NCI-H2029 treated with DMSO at 0.1 percent for 48 hours (cell line): Measurements from ENCODE around the gene GULP1.

Experiments used
- DNase-seq: peaks from one replicate; lab custom pipeline; 2025; lab: John Stamatoyannopoulos, UW

The GULP1 gene

DNA sequence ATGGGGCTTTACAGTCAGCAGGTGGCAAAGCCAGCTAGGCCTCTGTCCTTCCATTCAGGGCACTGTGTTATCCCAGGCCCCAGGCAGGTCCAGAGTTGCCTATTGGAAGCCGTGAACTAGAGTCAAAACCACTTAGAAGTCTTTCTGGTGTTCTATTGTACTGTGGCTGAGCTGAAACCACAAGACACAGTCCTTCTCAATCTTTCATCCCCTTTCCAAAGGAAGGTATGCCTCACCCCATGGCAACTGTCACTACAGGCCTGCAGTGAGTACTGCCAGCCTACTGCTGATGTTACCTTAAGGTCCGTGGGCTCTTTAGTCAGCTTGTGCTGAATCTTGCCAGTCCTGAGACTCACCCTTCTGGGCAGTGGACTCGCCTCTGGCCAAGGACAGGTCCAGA lies 181.6 kb downstream of the GULP1 start:
- no peak for DNase-seq

DNA sequence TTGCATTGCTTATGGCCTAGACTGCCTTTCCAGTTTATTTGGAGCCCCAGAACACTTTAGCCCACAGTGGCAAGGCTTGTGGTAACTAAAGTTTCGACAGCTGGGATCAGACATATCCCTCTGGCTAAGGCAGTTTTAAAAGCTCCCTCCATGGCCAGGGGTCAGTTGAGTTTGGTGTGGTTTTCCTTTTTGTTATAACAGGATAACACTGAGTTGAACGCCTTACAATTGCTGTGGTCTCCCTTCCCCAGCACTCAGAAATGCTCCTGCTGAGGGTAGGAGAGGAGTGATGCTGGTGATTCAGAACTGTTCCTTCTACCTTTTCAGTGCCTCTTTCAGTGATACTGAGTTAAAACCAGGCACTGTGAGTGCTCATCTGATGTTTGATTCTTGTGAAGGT lies 182.6 kb downstream of the GULP1 start:
- no peak for DNase-seq

DNA sequence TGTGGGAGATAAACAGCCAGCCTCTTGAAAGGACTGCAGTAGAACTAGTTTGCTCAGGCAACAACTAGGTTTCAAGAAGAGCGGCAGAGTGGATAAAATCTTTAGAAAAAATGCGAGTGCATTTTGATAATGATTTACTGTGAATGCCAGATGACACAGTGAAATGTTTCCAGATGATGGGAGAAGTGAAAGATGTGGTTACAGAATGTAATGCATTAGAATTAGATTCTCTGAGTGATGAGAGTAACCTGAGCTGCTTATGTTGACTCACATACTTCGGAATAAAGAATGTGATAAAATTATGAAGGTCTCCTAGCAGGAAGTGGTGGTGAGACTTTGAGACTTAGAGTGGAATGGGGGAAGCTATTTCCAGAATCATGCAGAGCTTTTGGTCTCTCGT lies 184.3 kb downstream of the GULP1 start:
- peak; percentile 61 for DNase-seq

DNA sequence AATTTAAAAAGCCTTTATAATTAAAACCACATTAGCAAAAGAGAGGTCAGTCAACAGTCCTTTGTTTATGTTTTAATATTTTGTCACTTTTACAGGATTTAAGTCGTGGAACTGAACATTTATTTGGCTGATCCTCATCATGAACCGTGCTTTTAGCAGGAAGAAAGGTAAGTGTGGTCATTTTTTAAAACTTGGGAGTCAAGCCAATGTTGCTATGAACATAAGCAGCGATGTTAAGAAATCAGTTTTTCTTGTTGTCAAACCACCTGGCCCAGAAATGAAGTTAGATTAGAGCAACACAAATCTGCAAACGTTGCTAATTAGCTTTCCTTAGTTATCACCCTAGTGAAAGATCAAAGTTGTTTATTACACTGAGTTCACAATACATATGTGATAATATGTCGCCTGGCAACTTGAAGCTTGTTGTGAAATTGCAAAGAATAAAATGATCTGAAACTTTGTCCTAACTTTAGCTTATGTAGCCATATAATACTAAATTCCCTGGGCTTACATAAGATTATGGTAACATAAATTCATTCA lies 186.0 kb downstream of the GULP1 start:
- no peak for DNase-seq

DNA sequence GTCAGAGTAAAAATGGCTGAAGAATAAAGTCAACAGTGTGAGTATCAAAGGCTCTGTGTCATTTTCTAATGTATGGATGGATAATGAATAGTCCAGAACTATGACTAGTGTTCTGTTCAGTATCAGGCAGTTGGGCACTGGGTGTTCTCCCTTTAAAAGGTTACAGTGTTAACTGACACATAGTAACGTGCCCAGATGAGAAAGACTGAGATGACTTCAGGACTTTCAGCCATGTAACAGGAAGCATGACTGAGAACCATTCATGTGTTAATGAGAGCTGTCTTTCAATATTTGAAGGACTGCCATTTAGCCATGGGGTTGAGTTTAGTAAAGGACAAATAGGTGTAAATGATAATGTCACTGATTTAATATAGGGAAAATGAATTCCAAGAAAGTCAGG lies 187.1 kb downstream of the GULP1 start:
- DNase-seq, result no peak

DNA sequence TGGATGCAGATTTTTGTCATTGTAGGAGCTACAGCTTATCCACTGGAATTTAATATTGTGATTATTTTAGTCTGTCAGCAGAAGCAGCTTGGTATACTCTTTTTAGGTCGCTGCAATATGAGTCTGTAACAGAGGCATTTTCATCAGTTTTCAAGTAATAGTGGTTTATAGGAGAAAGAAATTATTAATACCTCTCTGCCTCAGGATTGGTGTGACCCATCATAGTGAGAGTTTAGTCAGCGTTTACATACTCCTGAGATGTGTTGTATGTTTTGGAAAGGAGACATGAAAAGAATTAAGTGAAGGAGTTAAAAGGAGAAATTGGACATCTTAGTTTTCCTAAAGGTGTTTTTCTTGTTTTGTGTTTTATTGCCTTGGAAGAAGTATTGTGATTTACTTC lies 189.8 kb downstream of the GULP1 start:
- DNase-seq, result no peak

DNA sequence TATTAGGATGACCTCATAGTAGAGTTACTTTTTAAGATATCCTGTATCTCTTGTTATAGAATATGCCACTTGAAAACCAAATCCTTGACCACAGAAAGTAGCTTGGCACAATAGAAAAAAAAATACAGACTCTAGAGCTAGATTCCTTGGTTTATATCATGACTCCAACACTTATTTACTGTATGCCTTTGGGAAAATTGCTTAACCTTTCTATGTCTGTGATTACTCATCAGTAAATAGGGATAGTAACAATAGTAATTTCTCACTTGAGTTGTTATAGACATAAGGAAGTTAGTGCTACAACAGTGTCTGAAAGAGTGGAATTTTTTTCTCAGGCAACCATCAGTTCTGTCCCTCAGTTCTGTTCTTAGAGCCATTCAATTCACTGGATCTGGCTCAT lies 193.8 kb downstream of the GULP1 start:
- DNase-seq, result no peak

DNA sequence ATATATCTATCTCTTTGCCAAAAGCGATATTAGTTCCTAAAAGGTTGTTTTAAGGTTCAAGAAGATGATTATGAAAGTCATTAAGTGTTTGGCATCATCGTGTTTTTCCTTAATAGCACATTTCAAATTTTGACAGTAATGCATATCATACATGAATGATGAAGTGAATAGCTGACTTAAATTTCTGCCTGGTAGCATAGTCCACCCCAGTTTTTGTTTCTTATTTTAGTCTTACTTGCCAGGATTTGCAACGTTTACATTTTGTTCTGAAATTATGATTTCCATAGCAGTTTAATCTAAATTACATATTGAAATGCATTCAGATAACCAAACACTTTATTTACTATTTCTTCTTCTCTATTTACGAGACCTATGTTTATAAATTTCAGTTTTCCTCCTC lies 201.1 kb downstream of the GULP1 start:
- no peak for DNase-seq

DNA sequence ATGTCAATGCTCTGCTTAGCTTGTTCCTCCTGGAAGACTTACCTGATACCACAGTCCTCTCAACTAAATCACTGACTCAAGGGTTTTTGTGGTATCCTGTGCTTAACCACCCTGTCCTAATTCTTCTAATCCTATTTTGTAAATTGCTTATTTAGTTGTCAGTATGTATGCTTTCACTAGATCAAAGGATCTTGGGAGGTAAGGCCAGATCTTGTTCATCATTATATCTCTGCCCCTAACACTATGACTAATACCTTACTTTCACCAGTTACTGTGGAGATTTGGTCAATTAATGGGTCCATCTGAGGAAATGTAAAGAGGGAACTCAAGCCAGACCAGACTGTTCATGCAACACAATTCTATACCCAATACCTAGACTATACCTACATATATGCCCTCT lies 203.2 kb downstream of the GULP1 start:
- no peak for DNase-seq

DNA sequence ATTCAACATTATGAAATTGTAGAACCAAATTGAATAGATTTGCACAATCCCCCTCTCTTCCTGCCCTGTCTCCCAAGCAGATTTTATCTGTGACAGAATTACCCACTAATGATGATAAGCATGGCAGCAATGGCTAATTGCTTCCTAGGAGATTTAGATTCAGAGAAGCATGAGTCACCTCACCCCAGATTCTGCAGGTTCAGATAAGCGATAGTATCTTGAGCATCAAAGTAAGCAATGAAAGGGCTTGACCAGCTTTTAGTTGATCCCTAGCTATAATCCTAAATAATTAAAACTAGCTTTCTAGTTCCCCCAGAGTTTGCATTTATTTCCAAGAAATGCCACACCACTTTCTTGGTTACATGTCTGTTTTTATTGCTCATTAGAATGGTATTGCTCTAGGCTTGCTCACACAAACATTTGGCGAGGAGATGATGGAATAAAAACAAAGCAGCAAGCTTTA lies 204.3 kb downstream of the GULP1 start:
- no peak for DNase-seq

DNA sequence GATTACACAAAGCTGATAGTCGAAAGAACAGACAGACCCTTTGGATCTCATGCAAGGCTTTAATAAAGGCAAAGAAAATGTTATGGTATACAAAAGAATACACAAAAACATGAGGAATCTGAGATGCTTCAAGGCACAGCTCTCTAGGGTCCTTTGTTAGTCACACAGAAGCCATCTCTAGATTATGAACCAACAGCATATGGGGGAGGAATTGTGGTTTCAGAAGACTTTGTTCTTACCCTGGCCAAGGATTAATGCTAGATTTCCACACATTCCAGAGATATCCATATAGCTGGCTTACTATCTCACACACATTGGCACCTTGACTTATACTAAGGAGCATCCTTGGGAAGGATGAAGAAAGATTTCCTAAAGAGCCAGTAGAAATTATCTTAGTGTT lies 206.1 kb downstream of the GULP1 start:
- no peak for DNase-seq

DNA sequence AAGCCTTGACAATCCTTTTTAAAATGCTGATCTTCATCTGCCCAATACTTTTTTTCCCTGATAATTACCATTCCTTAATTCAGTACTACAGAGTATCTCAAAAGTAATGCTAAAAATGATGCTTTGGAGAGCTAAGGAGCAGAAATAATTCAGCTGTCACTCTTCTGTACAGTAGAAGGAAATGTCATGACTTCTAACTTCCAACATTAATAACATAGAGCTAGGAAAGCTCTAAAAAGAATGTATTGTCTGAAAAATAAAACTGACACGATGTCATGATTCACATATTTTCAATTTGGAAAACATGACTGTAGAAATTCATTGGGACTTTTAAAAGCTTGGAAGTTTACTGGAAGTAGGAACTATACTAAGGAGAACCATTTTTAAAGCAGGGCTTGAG lies 212.3 kb downstream of the GULP1 start:
- no peak for DNase-seq

DNA sequence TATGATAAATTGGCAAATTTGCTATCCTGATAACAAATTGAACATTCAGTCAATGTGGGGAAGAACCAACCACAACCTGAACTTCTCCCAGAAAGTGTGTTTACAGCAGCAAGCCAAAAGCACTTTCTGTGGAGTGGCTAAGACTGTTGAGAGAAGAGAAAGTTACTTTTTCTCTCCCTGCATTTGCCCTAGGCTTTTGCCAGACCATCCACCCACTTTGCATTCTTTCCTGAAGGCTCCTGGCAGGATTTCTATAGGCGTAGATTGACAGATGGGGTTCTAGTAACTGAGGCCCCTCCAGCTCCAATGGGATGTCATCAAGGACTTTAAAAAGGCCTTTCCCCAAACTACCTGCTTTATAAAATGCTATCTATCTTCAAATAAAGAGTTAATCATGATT lies 215.2 kb downstream of the GULP1 start:
- no peak for DNase-seq

DNA sequence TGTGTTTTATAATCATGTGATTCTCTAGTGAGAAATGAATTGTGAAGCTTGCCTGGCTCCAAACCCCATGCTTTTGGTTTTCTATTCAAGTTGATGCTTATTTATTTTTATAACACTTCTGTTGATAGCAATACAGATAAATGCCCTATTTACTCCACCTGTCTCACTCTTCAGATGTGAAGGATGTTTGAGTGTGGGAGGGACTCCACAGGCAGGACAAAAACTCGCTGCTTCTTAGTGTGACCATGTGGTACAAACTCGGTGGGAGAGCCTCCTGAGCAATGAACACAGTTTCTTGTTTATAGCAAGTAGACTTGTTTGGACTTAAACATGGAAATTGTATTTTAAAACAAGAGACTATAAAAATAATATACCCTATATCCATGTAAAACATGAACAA lies 219.7 kb downstream of the GULP1 start:
- peak; percentile 53 for DNase-seq

DNA sequence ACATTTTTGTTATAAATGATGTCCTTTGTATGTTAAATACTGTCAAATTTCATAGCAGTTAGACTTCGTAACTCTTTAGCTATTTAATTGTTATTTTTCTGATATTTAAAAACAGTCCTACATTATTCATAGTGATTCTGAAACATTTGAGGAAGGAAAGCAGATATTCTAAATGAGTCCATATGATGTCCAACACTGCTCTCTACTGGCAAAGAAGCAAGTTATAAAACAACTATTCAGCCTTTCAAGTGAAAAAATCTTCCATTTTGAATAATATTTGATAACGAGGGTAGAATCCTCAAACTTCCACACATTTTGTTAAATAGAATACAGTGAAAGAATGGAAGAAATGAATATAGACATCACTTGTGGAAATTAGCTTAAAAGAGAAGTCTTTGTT lies 220.8 kb downstream of the GULP1 start:
- DNase-seq, result peak; percentile 66

DNA sequence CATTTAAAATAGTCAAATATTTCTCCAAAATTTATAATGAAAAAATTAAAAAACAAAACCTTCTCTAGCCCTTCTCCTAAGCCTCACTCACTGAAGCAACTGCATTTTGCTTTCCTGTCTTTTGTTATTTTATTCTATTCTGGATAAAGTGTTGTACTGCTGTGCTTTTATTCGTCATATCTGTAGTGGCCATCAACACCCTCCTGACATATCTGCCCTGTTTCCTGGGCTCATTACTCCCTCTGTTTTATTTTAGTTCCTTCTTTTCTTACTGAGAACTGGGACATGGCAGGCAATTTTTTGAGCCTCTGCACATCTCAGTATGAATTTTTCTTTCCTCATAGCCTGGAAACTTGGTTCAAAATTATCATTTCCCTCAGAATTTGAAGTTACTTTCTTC lies 224.2 kb downstream of the GULP1 start:
- DNase-seq, result no peak

DNA sequence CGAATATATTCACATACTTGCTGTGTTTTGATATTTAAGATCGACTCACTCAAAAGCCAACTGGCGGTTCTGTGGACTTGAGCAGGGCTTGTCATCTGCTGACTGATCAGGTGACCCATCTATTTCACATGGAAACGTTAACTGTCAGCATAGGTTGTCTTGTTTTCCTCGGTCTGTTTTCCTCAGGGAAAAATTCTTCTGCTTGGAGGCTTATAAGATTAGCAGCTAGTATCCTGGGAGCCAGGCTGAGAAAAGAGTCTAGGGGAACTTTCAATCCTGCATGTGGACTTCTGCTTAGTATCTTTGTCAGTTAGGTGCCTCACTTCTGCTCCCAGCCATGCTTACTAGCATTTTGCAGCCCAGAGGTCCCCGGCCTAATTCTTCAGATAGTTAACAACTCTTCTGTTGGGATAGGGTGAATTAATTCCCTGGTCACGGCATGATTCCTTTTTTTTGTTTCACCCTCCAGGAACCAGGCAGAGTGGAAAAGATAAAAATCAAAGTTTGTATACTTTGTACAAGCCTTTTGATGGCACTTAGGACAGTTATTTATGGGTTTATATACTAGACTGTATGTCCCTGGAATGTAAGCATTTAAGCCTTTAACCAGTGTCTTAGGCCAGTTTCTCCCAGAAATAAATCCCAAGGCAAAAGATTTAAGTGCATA lies 226.0 kb downstream of the GULP1 start:
- no peak for DNase-seq

DNA sequence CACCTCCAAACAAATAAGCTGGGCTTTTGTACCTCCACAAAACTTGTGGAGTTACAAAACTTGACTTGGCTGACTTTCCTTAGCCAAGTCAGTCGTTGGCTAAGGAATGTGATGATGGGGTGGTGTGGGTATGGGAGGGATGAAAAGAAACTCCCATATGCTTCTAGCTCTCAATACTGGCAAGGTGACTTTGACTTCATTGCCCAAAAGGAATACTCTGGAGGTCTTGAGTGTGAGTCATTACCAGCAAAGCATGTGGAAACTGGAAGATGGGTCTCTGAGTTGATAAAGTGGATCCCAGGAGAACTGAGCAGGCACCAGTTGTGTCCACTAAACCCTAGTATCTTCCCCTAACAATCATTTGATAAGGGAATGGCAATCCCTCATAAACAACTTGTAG lies 226.7 kb downstream of the GULP1 start:
- DNase-seq, result no peak

DNA sequence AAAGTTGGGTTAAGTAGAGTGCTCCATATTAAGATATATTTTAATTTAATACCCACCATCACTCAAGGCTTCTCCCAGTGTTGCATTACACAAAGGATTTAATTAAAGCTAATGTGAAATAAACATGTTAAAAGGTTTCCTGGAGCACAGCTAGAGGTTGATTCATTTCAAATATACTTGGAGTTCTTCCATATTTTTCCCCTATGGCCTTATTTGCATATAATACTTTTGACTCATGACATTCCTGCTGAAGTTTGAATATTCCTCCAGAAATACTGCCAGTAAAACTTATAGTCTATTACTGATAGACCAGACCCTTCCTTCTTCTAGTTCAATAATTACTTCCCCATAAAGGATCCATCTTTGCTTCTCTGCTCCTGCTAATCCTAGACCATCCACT lies 227.5 kb downstream of the GULP1 start:
- no peak for DNase-seq

DNA sequence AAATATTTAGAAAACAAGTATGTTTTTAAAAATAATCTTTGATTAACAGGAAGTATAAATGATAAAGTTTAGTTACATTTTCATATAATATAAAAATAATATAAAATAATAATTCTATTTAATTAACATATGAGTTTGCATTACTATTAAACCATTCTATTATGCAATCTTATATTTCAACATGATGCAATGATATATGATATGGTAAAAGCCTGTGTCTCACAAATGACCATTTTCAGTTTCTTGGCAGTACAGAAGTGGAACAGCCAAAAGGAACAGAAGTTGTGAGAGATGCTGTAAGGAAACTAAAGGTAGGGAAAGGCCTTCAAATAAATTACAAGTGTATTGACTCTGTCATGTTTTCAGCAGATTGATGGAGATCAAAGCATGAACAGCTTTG lies 230.8 kb downstream of the GULP1 start:
- no peak for DNase-seq

DNA sequence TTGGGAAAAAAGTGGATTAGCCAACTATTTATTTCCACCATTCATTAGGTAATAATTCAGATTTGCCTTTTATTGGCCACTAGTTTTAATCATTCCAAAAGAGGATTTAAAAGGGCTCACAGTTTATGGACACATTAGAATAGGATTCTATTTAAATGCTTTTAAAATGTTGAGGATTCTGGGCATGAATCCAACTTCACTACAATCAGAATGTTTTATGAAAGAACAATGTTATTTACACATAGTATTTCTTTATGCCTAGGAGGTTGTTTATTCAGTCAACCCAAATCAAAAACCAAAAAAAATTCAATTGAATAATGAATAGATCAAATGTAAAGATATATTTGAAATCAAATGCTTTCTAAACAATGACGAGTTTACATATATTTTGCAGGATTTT lies 232.2 kb downstream of the GULP1 start:
- no peak for DNase-seq

DNA sequence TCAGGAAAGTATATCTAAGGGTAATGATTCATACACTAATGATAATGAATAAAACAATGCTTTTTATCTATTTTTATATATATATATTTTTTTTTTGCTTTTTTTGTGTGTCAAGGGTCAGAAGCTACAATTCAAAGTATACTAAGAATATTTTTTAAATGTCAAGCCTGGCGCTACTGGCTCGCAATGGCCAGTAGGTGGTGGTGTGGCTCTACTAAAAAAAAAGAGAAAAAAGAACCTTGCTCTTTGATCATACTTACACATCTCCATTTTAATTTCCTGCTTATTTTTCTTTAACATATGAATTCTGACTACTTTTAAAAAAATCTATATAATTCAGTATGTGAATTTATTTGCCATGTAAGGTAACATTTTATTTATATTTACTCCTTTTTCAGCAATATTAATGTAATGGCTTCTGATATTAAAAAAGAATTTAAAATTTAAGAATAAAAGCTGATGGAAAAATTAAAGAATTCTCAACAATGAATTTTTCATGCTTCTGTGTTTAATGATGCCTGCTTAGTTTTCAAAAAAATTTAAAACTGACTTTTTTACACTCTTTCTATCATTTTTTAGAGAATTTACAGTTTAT lies 232.9 kb downstream of the GULP1 start:
- peak; percentile 18 for DNase-seq

DNA sequence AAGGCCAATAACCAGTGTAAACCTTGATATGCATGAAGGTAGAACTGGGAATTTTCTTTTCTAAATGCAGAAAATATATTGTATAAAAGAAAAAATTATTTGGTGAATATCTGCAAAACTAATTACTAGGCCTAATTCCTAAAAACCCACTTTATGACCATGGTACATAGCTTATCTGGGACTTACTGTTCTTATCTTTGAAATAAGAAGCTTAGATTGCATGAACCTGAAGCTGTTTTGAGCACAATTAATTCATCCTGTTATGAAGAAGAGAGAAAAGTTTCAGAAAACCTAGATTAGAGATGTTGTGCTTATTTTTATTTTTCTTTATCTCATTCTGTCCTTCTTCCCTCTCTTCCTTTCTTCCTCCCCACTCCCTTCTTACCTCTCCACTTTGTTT lies 235.0 kb downstream of the GULP1 start:
- DNase-seq, result no peak

DNA sequence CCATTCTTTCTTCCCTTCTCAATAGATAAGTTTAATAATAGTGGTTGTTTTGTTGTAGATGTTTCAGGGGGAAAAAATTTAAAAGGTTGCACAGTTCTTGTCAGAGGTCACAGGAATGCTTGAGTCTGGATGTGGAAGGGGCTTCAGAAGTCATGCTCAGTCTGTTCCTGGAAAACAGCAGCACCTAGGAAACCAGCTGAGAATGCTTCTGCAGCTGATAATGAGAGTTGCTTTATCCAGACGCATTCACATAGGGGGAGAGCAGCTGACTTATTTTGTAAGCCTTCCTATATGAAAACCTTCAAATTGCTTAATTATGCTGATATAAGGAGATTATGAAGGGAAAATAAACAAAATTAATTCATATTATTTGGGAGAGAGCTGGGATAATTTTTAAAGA lies 235.5 kb downstream of the GULP1 start:
- no peak for DNase-seq
